AG10803 (cell line): ENCODE measurements around the gene HJURP.

Experiments used
- DNase-seq: peaks from one replicate; pipeline ENCODE4 v3.0.0; 2010; ENCODE audit warnings: low read depth
- H3K4me3 ChIP-seq: 2 replicates; pipeline ENCODE4 v1.5.1; 2011; ENCODE audit warnings: mild to moderate bottlenecking, low read length, control low read depth
- TF ChIP-seq, protein P1 (sequence below): conservative IDR thresholded peaks from 2 replicates; pipeline ENCODE4 v1.5.1; 2011; ENCODE audit warnings: mild to moderate bottlenecking, low read length, control low read depth, inconsistent platforms

The HJURP gene

DNA sequence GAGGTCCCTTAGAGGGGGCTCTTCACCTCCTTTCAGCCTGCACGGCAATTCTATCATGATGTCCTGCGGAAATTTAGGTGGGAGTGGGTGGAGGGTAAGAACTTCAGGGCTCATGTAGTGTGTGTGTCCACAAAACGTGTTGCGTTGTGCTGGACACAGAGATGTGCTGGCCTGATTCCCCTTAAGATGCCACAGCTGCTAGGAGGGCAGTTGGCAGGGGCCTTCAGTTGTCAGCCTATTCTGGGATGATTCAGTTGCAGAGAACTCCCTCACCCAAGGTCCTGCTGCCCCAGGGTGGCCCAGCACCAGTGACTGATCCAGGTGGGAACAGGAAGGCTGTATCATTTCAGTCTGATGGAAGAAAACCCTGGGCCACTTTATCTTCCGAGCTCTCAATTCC is 1.0 kb upstream of the HJURP start:
- H3K4me3 ChIP-seq: peak overlapping the region; percentile 91

DNA sequence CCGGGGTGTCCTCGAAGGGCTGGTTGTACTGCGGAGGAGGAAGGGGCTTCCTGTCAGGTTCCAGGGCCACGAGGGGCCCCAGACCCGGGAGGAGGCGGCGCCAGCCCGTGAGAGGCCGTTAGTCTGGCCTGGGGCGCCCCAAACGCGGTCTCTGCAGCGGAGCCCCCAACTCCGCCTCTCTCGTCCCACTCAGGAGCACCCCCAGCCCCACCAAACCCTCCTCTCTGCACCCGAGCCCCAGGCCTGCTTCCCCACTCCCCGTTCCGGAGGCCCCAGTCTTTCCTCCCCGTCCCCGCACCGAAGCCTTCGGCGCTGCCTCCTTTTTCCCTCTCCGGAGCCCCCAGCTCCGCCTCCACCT is 473 bp downstream of the HJURP start:
- DNase-seq: no peak

More for the DNA sequence above, 1.0 kb upstream of the HJURP start:
- DNase-seq: no peak
- TF ChIP-seq, protein P1, sequence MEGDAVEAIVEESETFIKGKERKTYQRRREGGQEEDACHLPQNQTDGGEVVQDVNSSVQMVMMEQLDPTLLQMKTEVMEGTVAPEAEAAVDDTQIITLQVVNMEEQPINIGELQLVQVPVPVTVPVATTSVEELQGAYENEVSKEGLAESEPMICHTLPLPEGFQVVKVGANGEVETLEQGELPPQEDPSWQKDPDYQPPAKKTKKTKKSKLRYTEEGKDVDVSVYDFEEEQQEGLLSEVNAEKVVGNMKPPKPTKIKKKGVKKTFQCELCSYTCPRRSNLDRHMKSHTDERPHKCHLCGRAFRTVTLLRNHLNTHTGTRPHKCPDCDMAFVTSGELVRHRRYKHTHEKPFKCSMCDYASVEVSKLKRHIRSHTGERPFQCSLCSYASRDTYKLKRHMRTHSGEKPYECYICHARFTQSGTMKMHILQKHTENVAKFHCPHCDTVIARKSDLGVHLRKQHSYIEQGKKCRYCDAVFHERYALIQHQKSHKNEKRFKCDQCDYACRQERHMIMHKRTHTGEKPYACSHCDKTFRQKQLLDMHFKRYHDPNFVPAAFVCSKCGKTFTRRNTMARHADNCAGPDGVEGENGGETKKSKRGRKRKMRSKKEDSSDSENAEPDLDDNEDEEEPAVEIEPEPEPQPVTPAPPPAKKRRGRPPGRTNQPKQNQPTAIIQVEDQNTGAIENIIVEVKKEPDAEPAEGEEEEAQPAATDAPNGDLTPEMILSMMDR: no peak

DNA sequence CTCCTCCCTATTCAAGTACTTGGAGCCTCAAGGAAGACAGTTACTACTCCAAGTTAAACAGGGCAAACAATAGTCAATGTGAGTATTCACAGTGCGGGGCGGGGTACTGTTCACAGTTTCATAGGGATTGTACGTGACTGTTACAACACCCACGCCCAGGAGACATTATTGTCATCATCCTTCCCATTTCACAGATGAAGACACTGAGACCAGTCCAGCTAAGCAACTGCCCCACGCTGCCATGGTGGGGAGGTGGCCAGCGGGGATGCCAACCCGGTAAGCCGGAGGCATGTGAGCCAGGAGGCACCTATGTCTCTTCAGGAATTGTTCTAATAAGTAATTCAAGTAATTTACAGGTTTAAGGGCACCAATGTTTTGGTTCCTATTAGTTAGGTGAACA is 982 bp downstream of the HJURP start:
- DNase-seq: no peak
- TF ChIP-seq, protein P1: no peak
- peak overlapping the region; percentile 91 for H3K4me3 ChIP-seq

More for the DNA sequence above, 473 bp downstream of the HJURP start:
- H3K4me3 ChIP-seq: peak overlapping the region; percentile 91
- TF ChIP-seq, protein P1: no peak

DNA sequence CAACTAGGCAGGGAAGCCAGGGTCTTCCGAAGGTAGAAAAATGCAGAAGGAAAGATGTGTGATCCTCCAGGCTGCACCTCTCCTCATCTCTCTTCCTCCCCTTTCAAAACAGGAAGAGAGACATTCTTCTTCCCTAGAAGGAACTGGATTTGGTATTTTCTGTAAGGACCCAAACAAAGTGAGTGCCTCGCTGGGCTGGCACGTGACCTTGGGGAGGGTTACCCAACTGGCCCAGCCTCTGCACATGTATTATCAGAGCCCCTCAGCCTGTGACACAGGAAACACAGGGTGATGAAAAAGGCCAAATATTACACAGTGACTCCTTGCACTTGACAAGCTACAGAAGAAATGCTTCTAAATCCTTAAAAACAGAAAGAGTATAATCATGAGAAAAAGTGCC is 2.3 kb downstream of the HJURP start:
- DNase-seq: no peak
- TF ChIP-seq, protein P1: no peak
- peak overlapping the region; percentile 17 for H3K4me3 ChIP-seq

DNA sequence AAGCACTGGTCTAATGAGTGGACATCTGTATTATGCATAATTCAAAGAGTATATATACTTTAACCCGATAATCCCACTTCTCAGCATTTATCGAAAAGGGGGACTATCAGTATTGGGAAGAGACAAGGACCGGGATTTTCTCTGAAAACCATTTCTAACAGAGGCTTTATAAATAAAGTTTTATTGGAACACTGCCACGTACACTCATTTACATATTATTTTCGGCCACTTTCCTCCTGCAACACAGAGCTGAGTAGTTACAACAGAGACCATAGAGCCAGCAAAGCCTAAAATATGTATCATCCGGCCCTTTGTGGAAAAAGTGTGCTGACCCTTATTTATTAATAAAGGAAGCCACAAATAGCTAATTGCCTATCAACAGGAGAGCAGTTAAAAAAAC is 3.2 kb downstream of the HJURP start:
- TF ChIP-seq, protein P1: no peak
- no peak overlapping the region for H3K4me3 ChIP-seq
- DNase-seq: no peak

DNA sequence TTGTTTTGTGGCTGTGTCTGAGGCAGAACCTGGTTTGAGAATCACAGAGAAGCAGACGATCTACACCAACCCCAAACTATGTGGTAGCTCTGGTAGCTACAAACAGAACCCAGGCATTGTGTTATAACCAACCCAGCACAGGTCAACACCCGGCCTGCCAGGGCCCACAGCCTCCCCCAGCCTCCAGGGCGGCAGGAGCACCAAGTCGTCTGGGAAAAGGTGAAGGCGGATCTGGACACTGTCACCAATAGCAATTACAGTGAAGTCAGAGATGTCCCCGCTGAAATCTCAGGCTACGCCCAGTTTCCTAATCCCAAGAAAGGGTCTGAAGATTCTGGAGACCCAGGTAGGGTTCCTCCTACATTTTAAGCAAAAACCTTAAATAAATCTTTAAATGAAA is 3.6 kb downstream of the HJURP start:
- no peak overlapping the region for H3K4me3 ChIP-seq
- TF ChIP-seq, protein P1: no peak
- no peak for DNase-seq

DNA sequence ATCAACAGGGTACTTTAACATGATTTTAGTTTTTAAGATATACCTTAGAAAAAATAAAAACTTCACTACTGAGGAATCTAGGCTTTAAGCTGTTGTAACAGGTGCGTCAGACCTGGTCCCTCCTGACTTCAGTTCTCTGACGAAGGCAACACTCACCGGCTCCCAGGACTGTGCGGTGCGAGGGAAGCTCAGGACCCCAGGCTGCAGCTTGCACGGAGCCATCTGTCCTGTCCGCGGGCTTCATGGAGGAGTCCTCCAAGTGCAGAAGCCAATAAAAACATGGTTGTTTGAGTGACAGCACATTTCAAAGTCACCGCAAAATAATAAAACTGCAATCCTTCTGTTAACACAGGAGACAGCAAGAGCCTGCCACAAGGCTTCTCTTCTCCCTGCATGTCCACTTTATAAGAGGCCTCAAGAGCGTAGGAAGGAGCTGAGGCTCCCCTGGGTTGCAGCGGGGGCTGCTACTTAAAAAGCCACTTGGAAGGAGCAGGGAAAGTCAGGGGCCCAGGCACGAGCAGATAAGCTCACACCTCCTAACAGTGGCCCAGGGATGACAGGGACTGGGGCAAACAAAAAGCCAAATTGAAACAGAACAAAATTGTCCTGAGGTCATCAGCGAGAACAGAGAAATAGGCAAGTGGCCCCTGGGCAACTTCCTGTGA is 4.6 kb downstream of the HJURP start:
- DNase-seq: no peak

More for the DNA sequence above, 4.6 kb downstream of the HJURP start:
- TF ChIP-seq, protein P1: no peak
- H3K4me3 ChIP-seq: no peak overlapping the region
